ENCODE data around the gene NSUN7. TPM values are rescaled to one million over a fixed set of nuclear protein-coding genes. Genes with fewer than 3 reads are reported as not detected.

Gene NSUN7
- total RNA-seq, 1 donor from 2014 or later = 1.6 TPM

GRCh38 chr4:40848251-40848650, 98.5 kb downstream of the NSUN7 start:
- DNase-seq (ENCODE audit: extremely low spot score, unreplicated experiment) = no peak
- peaks cover 9% of the 10 kb centered on the region for H3K4me1 Mint-ChIP-seq (ENCODE audit: unreplicated experiment)
- H3K4me3 Mint-ChIP-seq (ENCODE audit: unreplicated experiment) = no peak overlapping the region
- no peak for TF ChIP-seq CTCF (IDR thresholded peaks at IDR 0.05)
- no peak overlapping the region for H3K27ac Mint-ChIP-seq (ENCODE audit: unreplicated experiment)
- no peaks in the 10 kb centered on the region for H3K9me3 Mint-ChIP-seq (ENCODE audit: unreplicated experiment)
- H3K27me3 Mint-ChIP-seq (ENCODE audit: unreplicated experiment) = no peaks in the 10 kb centered on the region
- H3K36me3 Mint-ChIP-seq (ENCODE audit: unreplicated experiment) = no peaks in the 10 kb centered on the region

- Mint-ChIP-seq H3K27me3 (ENCODE audit: unreplicated experiment) (no peaks in the 10 kb centered on the region), H3K4me1 (ENCODE audit: unreplicated experiment) (peaks cover 7% of the 10 kb centered on the region), H3K27ac (ENCODE audit: unreplicated experiment) (no peak overlapping the region), H3K4me3 (ENCODE audit: unreplicated experiment) (no peak overlapping the region), H3K9me3 (ENCODE audit: unreplicated experiment) (no peaks in the 10 kb centered on the region), H3K36me3 (ENCODE audit: unreplicated experiment) (peaks cover 3% of the 10 kb centered on the region)
- DNase-seq (ENCODE audit: extremely low spot score, unreplicated experiment) = no peak
- TF ChIP-seq CTCF (IDR thresholded peaks at IDR 0.05) = no peak
These were observed 99.2 kb downstream of the NSUN7 start for GRCh38 chr4:40848940-40849339.

- H3K36me3 Mint-ChIP-seq (ENCODE audit: unreplicated experiment) = peaks cover 3% of the 10 kb centered on the region
- H3K4me1 Mint-ChIP-seq (ENCODE audit: unreplicated experiment) = peaks cover 6% of the 10 kb centered on the region
- no peak overlapping the region for H3K27ac Mint-ChIP-seq (ENCODE audit: unreplicated experiment)
These were observed 100.7 kb downstream of the NSUN7 start for GRCh38 chr4:40850496-40850895.

GRCh38 chr4:40856277-40856839, 106.6 kb downstream of the NSUN7 start:
- H3K27ac Mint-ChIP-seq (ENCODE audit: unreplicated experiment) = no peak overlapping the region
- H3K4me3 Mint-ChIP-seq (ENCODE audit: unreplicated experiment) = peak overlapping the region; percentile 71
- no peaks in the 10 kb centered on the region for H3K27me3 Mint-ChIP-seq (ENCODE audit: unreplicated experiment)
- DNase-seq (ENCODE audit: extremely low spot score, unreplicated experiment) = no peak
- TF ChIP-seq CTCF (IDR thresholded peaks at IDR 0.05) = no peak
- peaks cover 3% of the 10 kb centered on the region for H3K36me3 Mint-ChIP-seq (ENCODE audit: unreplicated experiment)
- no peaks in the 10 kb centered on the region for H3K9me3 Mint-ChIP-seq (ENCODE audit: unreplicated experiment)
- H3K4me1 Mint-ChIP-seq (ENCODE audit: unreplicated experiment) = peaks cover 11% of the 10 kb centered on the region

More at GRCh38 chr4:40850496-40850895, 100.7 kb downstream of the NSUN7 start:
- Mint-ChIP-seq H3K27me3 (ENCODE audit: unreplicated experiment) (no peaks in the 10 kb centered on the region), H3K4me3 (ENCODE audit: unreplicated experiment) (no peak overlapping the region), H3K9me3 (ENCODE audit: unreplicated experiment) (no peaks in the 10 kb centered on the region)
- TF ChIP-seq CTCF (IDR thresholded peaks at IDR 0.05) = no peak
- no peak for DNase-seq (ENCODE audit: extremely low spot score, unreplicated experiment)

GRCh38 chr4:40856840-40857362, 107.1 kb downstream of the NSUN7 start:
- peak; percentile 90 for DNase-seq (ENCODE audit: extremely low spot score, unreplicated experiment)

More at GRCh38 chr4:40856840-40857362, 107.1 kb downstream of the NSUN7 start:
- Mint-ChIP-seq H3K4me1 (ENCODE audit: unreplicated experiment) (peaks cover 11% of the 10 kb centered on the region), H3K4me3 (ENCODE audit: unreplicated experiment) (peak overlapping the region; percentile 71), H3K36me3 (ENCODE audit: unreplicated experiment) (peaks cover 3% of the 10 kb centered on the region), H3K9me3 (ENCODE audit: unreplicated experiment) (no peaks in the 10 kb centered on the region), H3K27me3 (ENCODE audit: unreplicated experiment) (no peaks in the 10 kb centered on the region), H3K27ac (ENCODE audit: unreplicated experiment) (no peak overlapping the region)
- no peak for TF ChIP-seq CTCF (IDR thresholded peaks at IDR 0.05)
